Spleen (tissue), 7 donors: ENCODE data around the gene RAP1GAP.

Source experiments
- CTCF ChIP-seq, 11 experiments: fragments of 200-600 bp in 7 of 11; fragments of 450-650 bp in 4 of 11; sonication (generic) in 4 of 11; IDR thresholded peaks in 8 of 11; conservative IDR thresholded peaks in 3 of 11; 1 replicate in 7 of 11; 2 replicates in 4 of 11; pipeline versions ENCODE4 v1.4.0 to v1.8.0; 2016 to 2021; ENCODE audit warnings: antibody characterized with exemption in 11 of 11, inconsistent platforms in 4 of 11, mild to moderate bottlenecking in 1 of 11
- POLR2A ChIP-seq, 3 donors: fragments of 450-650 bp; IDR thresholded peaks; one replicate each; pipeline ENCODE4 v1.5.1; 2017; ENCODE audit warnings: antibody characterized with exemption in 3 of 3, mild to moderate bottlenecking in 1 of 3
- POLR2AphosphoS5 ChIP-seq, 3 donors: sonication (generic); formaldehyde crosslinking; IDR thresholded peaks; one replicate each; pipeline ENCODE4 v1.5.1; 2017; ENCODE audit warnings: antibody characterized with exemption in 3 of 3
- donor health status: DM: no; HTN: no; CAD: no; lungs with moderate emphysema.
- donor health status: DM: no; HTN: no; CAD: no.
- donor health status: DM: no; HTN: no; CAD: no.

- TF ChIP-seq POLR2A (IDR thresholded peaks at IDR 0.05) (no peak), CTCF (IDR thresholded peaks at IDR 0.05 in 8 of 11, conservative IDR thresholded peaks at IDR 0.05 in 3 of 11) (no peak), POLR2AphosphoS5 (IDR thresholded peaks at IDR 0.05) (no peak)
Observed at GRCh38 chr1:21652101-21652936, 16.8 kb downstream of the RAP1GAP start.
